ENCODE results near the gene GALNTL6. TPM values are rescaled to one million over a fixed set of nuclear protein-coding genes. Genes with fewer than 3 reads are reported as not detected.
"Not testable (repeated sequence)": the region's sequence is repeated elsewhere in the genome, so short reads cannot be mapped to it uniquely, and the experiment has no call there.

The GALNTL6 gene
- polyA plus RNA-seq, 1 donor (not counting 4 experiments of a cell fraction or from before 2014, with no cell fraction given) = not detected

GRCh38 chr4:172727631-172728030, 914.4 kb downstream of the GALNTL6 start:
- FAIRE-seq = no peak

GRCh38 chr4:172733645-172734044, 920.4 kb downstream of the GALNTL6 start:
- H3K79me2 ChIP-seq (ENCODE audit: control insufficient read depth, insufficient read depth, low read length); H3K27me3 ChIP-seq (ENCODE audit: control insufficient read depth, extremely low read depth, insufficient read depth, low read length); H3K4me2 ChIP-seq (ENCODE audit: control insufficient read depth, extremely low read depth, insufficient read depth, low read depth, low read length); FAIRE-seq; H4K20me1 ChIP-seq (ENCODE audit: control insufficient read depth, extremely low read depth, insufficient read depth, low read length); DNase-seq (ENCODE audit: low read depth, low spot score); H3K27ac ChIP-seq (ENCODE audit: control insufficient read depth, insufficient read depth, low read length); H3K9ac ChIP-seq (ENCODE audit: control insufficient read depth, extremely low read depth, insufficient read depth, low read length); H3K4me3 ChIP-seq (ENCODE audit: control insufficient read depth in 2 of 3, extremely low read depth in 1 of 3, insufficient read depth in 2 of 3, low read depth in 1 of 3, low read length in 3 of 3); H3K4me1 ChIP-seq (ENCODE audit: control insufficient read depth, extremely low read depth, insufficient read depth, low read length); H3K36me3 ChIP-seq (ENCODE audit: control insufficient read depth in 2 of 2, extremely low read depth in 1 of 2, insufficient read depth in 2 of 2, low read length in 2 of 2); H2AFZ ChIP-seq (ENCODE audit: control insufficient read depth, low read length); H3K9me1 ChIP-seq (ENCODE audit: control insufficient read depth, extremely low read depth, insufficient read depth, low read length); dilution Hi-C loops (cut with MboI; ENCODE audit: extremely low pct_ligation_motif_present, low sequenced_read_pairs); H3K9me3 ChIP-seq (ENCODE audit: control insufficient read depth, low read depth, low read length): not testable (repeated sequence)

More at GRCh38 chr4:172727631-172728030, 914.4 kb downstream of the GALNTL6 start:
- Histone ChIP-seq H2AFZ (ENCODE audit: control insufficient read depth, low read length) (no peak overlapping the region), H3K9ac (ENCODE audit: control insufficient read depth, extremely low read depth, insufficient read depth, low read length) (no peak overlapping the region), H3K27me3 (ENCODE audit: control insufficient read depth, extremely low read depth, insufficient read depth, low read length) (no peaks in the 10 kb centered on the region), H3K79me2 (ENCODE audit: control insufficient read depth, insufficient read depth, low read length) (no peaks in the 10 kb centered on the region), H3K4me1 (ENCODE audit: control insufficient read depth, extremely low read depth, insufficient read depth, low read length) (no peaks in the 10 kb centered on the region), H3K36me3 (ENCODE audit: control insufficient read depth in 2 of 2, extremely low read depth in 1 of 2, insufficient read depth in 2 of 2, low read length in 2 of 2) (no peaks in the 10 kb centered on the region), H3K9me1 (ENCODE audit: control insufficient read depth, extremely low read depth, insufficient read depth, low read length) (no peaks in the 10 kb centered on the region), H3K27ac (ENCODE audit: control insufficient read depth, insufficient read depth, low read length) (no peak overlapping the region), H4K20me1 (ENCODE audit: control insufficient read depth, extremely low read depth, insufficient read depth, low read length) (no peaks in the 10 kb centered on the region), H3K9me3 (ENCODE audit: control insufficient read depth, low read depth, low read length) (no peaks in the 10 kb centered on the region), H3K4me3 (ENCODE audit: control insufficient read depth in 2 of 3, extremely low read depth in 1 of 3, insufficient read depth in 2 of 3, low read depth in 1 of 3, low read length in 3 of 3) (no peak overlapping the region), H3K4me2 (ENCODE audit: control insufficient read depth, extremely low read depth, insufficient read depth, low read depth, low read length) (no peak overlapping the region)
- TF ChIP-seq EZH2 (IDR thresholded peaks at IDR 0.05; ENCODE audit: low read length) (no peak), CTCF (optimal IDR thresholded peaks at IDR 0.05 in 1 of 3, IDR thresholded peaks at IDR 0.05 in 1 of 3, conservative IDR thresholded peaks at IDR 0.05 in 1 of 3; ENCODE audit: extremely low read depth in 1 of 3, insufficient read depth in 2 of 3, low read length in 3 of 3) (no peak)
- dilution Hi-C loops (cut with MboI; ENCODE audit: extremely low pct_ligation_motif_present, low sequenced_read_pairs) = no loop called here
- DNase-seq (ENCODE audit: low read depth, low spot score) = no peak

GRCh38 chr4:172734555-172734954, 921.4 kb downstream of the GALNTL6 start:
- FAIRE-seq (no peak), DNase-seq (ENCODE audit: low read depth, low spot score) (no peak)
- no peaks in the 10 kb centered on the region for H3K27me3 ChIP-seq (ENCODE audit: control insufficient read depth, extremely low read depth, insufficient read depth, low read length)
- no peak overlapping the region for H3K9ac ChIP-seq (ENCODE audit: control insufficient read depth, extremely low read depth, insufficient read depth, low read length)
- H3K4me1 ChIP-seq (ENCODE audit: control insufficient read depth, extremely low read depth, insufficient read depth, low read length) = no peaks in the 10 kb centered on the region
- no peak overlapping the region for H3K27ac ChIP-seq (ENCODE audit: control insufficient read depth, insufficient read depth, low read length)
- H3K4me2 ChIP-seq (ENCODE audit: control insufficient read depth, extremely low read depth, insufficient read depth, low read depth, low read length) = no peak overlapping the region
- H3K36me3 ChIP-seq (ENCODE audit: control insufficient read depth in 2 of 2, extremely low read depth in 1 of 2, insufficient read depth in 2 of 2, low read length in 2 of 2) = no peaks in the 10 kb centered on the region
- TF ChIP-seq CTCF (optimal IDR thresholded peaks at IDR 0.05 in 1 of 3, IDR thresholded peaks at IDR 0.05 in 1 of 3, conservative IDR thresholded peaks at IDR 0.05 in 1 of 3; ENCODE audit: extremely low read depth in 1 of 3, insufficient read depth in 2 of 3, low read length in 3 of 3) (no peak), EZH2 (IDR thresholded peaks at IDR 0.05; ENCODE audit: low read length) (no peak)
- no peak overlapping the region for H2AFZ ChIP-seq (ENCODE audit: control insufficient read depth, low read length)
- no peaks in the 10 kb centered on the region for H3K9me3 ChIP-seq (ENCODE audit: control insufficient read depth, low read depth, low read length)
- H4K20me1 ChIP-seq (ENCODE audit: control insufficient read depth, extremely low read depth, insufficient read depth, low read length) = no peaks in the 10 kb centered on the region
- H3K79me2 ChIP-seq (ENCODE audit: control insufficient read depth, insufficient read depth, low read length) = no peaks in the 10 kb centered on the region
- H3K4me3 ChIP-seq (ENCODE audit: control insufficient read depth in 2 of 3, extremely low read depth in 1 of 3, insufficient read depth in 2 of 3, low read depth in 1 of 3, low read length in 3 of 3) = no peak overlapping the region
- dilution Hi-C loops (cut with MboI; ENCODE audit: extremely low pct_ligation_motif_present, low sequenced_read_pairs) = no loop called here
- H3K9me1 ChIP-seq (ENCODE audit: control insufficient read depth, extremely low read depth, insufficient read depth, low read length) = no peaks in the 10 kb centered on the region

Measured in keratinocyte (primary cell).